Thyroid gland (tissue), 4 donors: ENCODE measurements around the gene MRPL43. TPM values are rescaled to one million over a fixed set of nuclear protein-coding genes. Genes with fewer than 3 reads are reported as not detected.

Source experiments
- DNase-seq, 2 donors: peaks; one replicate each; pipeline ENCODE4 v3.0.0-alpha.2; 2019
- H3K27ac ChIP-seq, 3 donors: fragments of 200-600 bp; sonication (generic); 1 replicate in 2 of 3; 2 replicates in 1 of 3; pipeline ENCODE4 v1.5.1; 2016 to 2019; ENCODE audit warnings: mild to moderate bottlenecking in 1 of 3, moderate library complexity in 1 of 3
- H3K27me3 ChIP-seq: fragments of 200-600 bp; sonication (generic); one replicate; pipeline ENCODE4 v1.5.1; 2019
- H3K36me3 ChIP-seq, 2 donors: fragments of 200-600 bp; sonication (generic); one replicate each; pipeline ENCODE4 v1.5.1; 2016 to 2019
- H3K4me1 ChIP-seq, 2 donors: fragments of 200-600 bp; sonication (generic); one replicate each; pipeline ENCODE4 v1.5.1; 2017 to 2019
- H3K4me3 ChIP-seq, 3 donors: fragments of 200-600 bp; sonication (generic); replicated peaks in 1 of 3; 1 replicate in 2 of 3; 2 replicates in 1 of 3; pipeline ENCODE4 v1.5.1; 2016; ENCODE audit warnings: mild to moderate bottlenecking in 1 of 3
- H3K9me3 ChIP-seq: fragments of 200-600 bp; sonication (generic); one replicate; pipeline ENCODE4 v1.5.1; 2017
- CTCF ChIP-seq, 6 experiments: fragments of 200-600 bp in 3 of 6; fragments of 450-650 bp in 3 of 6; sonication (generic) in 3 of 6; IDR thresholded peaks; one replicate each; pipeline ENCODE4 v1.5.1; 2016 to 2019; ENCODE audit warnings: antibody characterized with exemption in 6 of 6, mild to moderate bottlenecking in 2 of 6, inconsistent platforms in 1 of 6, moderate library complexity in 1 of 6
- POLR2A ChIP-seq, 2 donors: fragments of 450-650 bp; IDR thresholded peaks; one replicate each; pipeline ENCODE4 v1.6.1; 2017; ENCODE audit warnings: antibody characterized with exemption in 2 of 2, mild to moderate bottlenecking in 2 of 2, moderate library complexity in 1 of 2
- WGBS, 2 donors: methylation state at CpG; one replicate each; pipeline ENCODE4 v1.1.5; 2017; 5-methylcytosine and 5-hydroxymethylcytosine counted together
- intact Hi-C: fragments of 100-400 bp; cut with DNase I; formaldehyde crosslinking; loops from one replicate; pipeline ENCODE4 v1.15.1; 2023
- total RNA-seq, 4 donors: library from RNA; depleted of rRNA; stranded (reverse); fragments of >200 nt; gene quantifications; one replicate each; pipeline ENCODE4 v1.2.3, GENCODE V29; 2016

MRPL43 gene
- total RNA-seq, 4 donors from 2014 or later = 86.1 to 178 (median 145) TPM

- Histone ChIP-seq H3K27ac (no peak overlapping the region), H3K4me1 (peaks cover 23 to 36% of the 10 kb centered on the region in 2 donors), H3K9me3 (no peaks in the 10 kb centered on the region), H3K36me3 (no peaks in the 10 kb centered on the region), H3K4me3 (no peak overlapping the region), H3K27me3 (no peaks in the 10 kb centered on the region)
- TF ChIP-seq POLR2A (IDR thresholded peaks at IDR 0.05) (no peak), CTCF (IDR thresholded peaks at IDR 0.05) (no peak)
- intact Hi-C loops = no loop called here
- WGBS, 2 donors = 78 to 85% methylated on average over 2 of the region's 2 CpGs
- no peak for DNase-seq
These were observed 20.4 kb downstream of the MRPL43 start for GRCh38 chr10:100966887-100967286.

GRCh38 chr10:100965820-100966219 is 21.5 kb downstream of the MRPL43 start:
- intact Hi-C loops = no loop called here
- Histone ChIP-seq H3K27me3 (no peaks in the 10 kb centered on the region), H3K27ac (no peak overlapping the region), H3K4me3 (no peak overlapping the region), H3K36me3 (no peaks in the 10 kb centered on the region), H3K9me3 (no peaks in the 10 kb centered on the region), H3K4me1 (peaks cover 23 to 39% of the 10 kb centered on the region in 2 donors)
- DNase-seq = no peak
- no peak for TF ChIP-seq POLR2A (IDR thresholded peaks at IDR 0.05)
- no peak for TF ChIP-seq CTCF (IDR thresholded peaks at IDR 0.05)
- 72 to 95% methylated on average over 5 of the region's 5 CpGs for WGBS, 2 donors

GRCh38 chr10:100963826-100964225 is 23.5 kb downstream of the MRPL43 start:
- peaks cover 0 to 4% of the 10 kb centered on the region in 2 donors for H3K36me3 ChIP-seq
- H3K27ac ChIP-seq = peak overlapping the region; percentile 24 to 49 (median 42)
- H3K27me3 ChIP-seq = no peaks in the 10 kb centered on the region
- intact Hi-C loops = no loop called here
- peaks cover 14 to 28% of the 10 kb centered on the region in 2 donors for H3K4me1 ChIP-seq
- 59 to 71% methylated on average over 1 of the region's 1 CpG for WGBS, 2 donors
- H3K4me3 ChIP-seq = no peak overlapping the region
- TF ChIP-seq CTCF (IDR thresholded peaks at IDR 0.05) = no peak
- TF ChIP-seq POLR2A (IDR thresholded peaks at IDR 0.05) = no peak
- no peaks in the 10 kb centered on the region for H3K9me3 ChIP-seq
- no peak for DNase-seq

GRCh38 chr10:100962351-100963080 is 24.8 kb downstream of the MRPL43 start:
- DNase-seq = peak; percentile 72 to 73
- no peak overlapping the region for H3K4me3 ChIP-seq
- no peaks in the 10 kb centered on the region for H3K9me3 ChIP-seq
- peak overlapping the region; percentile 42 to 75 (median 55) for H3K27ac ChIP-seq
- H3K4me1 ChIP-seq = peaks cover 11 to 21% of the 10 kb centered on the region in 2 donors
- peaks cover 0 to 6% of the 10 kb centered on the region in 2 donors for H3K36me3 ChIP-seq
- TF ChIP-seq POLR2A (IDR thresholded peaks at IDR 0.05) = no peak
- no peak for TF ChIP-seq CTCF (IDR thresholded peaks at IDR 0.05)
- 40 to 48% methylated on average over 4 of the region's 4 CpGs for WGBS, 2 donors
- H3K27me3 ChIP-seq = no peaks in the 10 kb centered on the region
- intact Hi-C loops = no loop called here

- no peaks in the 10 kb centered on the region for H3K27me3 ChIP-seq
- H3K4me3 ChIP-seq = no peak overlapping the region
- H3K9me3 ChIP-seq = no peaks in the 10 kb centered on the region
- no peak for DNase-seq
- H3K4me1 ChIP-seq = peaks cover 11 to 21% of the 10 kb centered on the region in 2 donors
- H3K36me3 ChIP-seq = peaks cover 0 to 11% of the 10 kb centered on the region in 2 donors
- TF ChIP-seq CTCF (IDR thresholded peaks at IDR 0.05) (no peak), POLR2A (IDR thresholded peaks at IDR 0.05) (no peak)
- no peak overlapping the region for H3K27ac ChIP-seq
- intact Hi-C loops = no loop called here
These were observed 27.0 kb downstream of the MRPL43 start for GRCh38 chr10:100960251-100960650.
